Endothelial cell of umbilical vein (primary cell): ENCODE measurements around the gene FAM50B.

ENCODE experiments used
- CTCF ChIP-seq, 2 donors: IDR thresholded peaks; 1 replicate in 1 of 2; 2 replicates in 1 of 2; pipeline ENCODE4 v1.5.1; 2011; ENCODE audit warnings: low read length in 2 of 2, mild to moderate bottlenecking in 2 of 2, moderate library complexity in 2 of 2, control low read depth in 1 of 2, inconsistent platforms in 1 of 2, low read depth in 1 of 2; ENCODE audit not compliant: insufficient read depth in 1 of 2; ENCODE audit errors: extremely low read depth in 1 of 2
- POLR2A ChIP-seq: IDR thresholded peaks from 2 replicates; pipeline ENCODE4 v1.6.1; 2012; ENCODE audit warnings: low read depth, mild to moderate bottlenecking, control low read depth, low read length

- TF ChIP-seq POLR2A (no peak), CTCF (IDR thresholded peaks at IDR 0.05; ENCODE audit: extremely low read depth in 1 of 2, insufficient read depth in 1 of 2, low read depth in 1 of 2, low read length in 2 of 2) (no peak)
These were observed 23.9 kb downstream of the FAM50B start for GRCh38 chr6:3873051-3873450.
